Stimulated activated CD8-positive, alpha-beta memory T cell treated with anti-CD3 and anti-CD28 coated beads, Interleukin-7, amount 100 ng/mL, for 4 hours (primary cell): ENCODE data around the gene ZNF416.

Experiments
- DNase-seq, 2 donors: peaks; one replicate each; pipeline ENCODE4 v3.0.0-alpha.2; 2020; ENCODE audit warnings: low read depth in 2 of 2

Gene ZNF416

GRCh38 chr19:57578487-57579205 is at the start of gene ZNF416:
Gene ZNF416, minus strand, starts transcription at chr19:57578911. Its CDS starts 207 bp downstream, at chr19:57578704.
- DNase-seq, result peak; percentile 93 to 96

DNA sequence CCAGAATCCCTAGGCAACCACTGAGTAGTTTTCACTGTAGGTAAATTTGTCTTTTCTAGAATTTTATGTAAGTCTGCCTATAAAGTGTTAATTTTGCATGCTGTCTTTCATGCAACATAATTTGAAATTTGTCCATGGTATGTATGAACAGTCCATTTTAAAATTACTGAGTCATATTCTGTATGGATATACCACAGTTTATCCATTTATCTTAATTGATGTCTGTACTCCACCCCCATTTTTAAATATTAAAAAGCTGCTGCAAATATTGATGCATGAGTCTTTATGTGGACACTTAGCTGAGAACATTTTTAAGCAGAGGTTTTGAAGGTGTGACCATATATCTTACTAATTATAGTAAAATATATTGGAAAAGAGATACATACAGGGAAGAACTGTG is 44.4 kb upstream of the ZNF416 start:
- no peak for DNase-seq

DNA sequence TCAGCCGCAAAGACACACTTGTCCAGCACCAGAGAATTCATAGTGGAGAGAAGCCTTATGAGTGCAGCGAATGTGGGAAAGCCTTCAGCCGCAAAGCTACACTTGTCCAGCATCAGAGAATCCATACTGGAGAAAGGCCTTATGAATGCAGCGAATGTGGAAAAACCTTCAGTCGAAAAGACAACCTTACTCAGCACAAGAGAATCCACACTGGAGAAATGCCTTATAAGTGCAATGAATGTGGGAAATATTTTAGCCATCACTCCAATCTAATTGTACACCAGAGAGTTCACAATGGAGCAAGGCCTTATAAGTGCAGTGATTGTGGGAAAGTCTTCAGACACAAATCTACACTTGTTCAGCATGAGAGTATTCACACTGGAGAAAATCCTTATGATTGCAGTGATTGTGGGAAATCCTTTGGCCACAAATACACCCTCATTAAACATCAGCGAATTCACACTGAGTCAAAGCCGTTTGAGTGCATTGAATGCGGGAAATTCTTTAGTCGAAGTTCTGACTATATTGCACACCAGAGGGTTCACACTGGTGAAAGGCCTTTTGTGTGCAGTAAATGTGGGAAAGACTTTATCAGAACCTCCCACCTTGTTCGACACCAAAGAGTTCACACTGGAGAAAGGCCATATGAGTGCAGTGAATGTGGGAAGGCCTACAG is 42.1 kb upstream of the ZNF416 start:
- DNase-seq, result no peak

GRCh38 chr19:57615346-57615745 is 36.6 kb upstream of the ZNF416 start:
- no peak for DNase-seq

- peak; percentile 79 to 88 for DNase-seq
Observed at GRCh38 chr19:57613941-57614743, 35.4 kb upstream of the ZNF416 start, which contains the start of gene ZNF134. Gene ZNF134, plus strand, starts transcription at chr19:57614242. Its CDS starts 5,227 bp downstream, at chr19:57619469.

DNA sequence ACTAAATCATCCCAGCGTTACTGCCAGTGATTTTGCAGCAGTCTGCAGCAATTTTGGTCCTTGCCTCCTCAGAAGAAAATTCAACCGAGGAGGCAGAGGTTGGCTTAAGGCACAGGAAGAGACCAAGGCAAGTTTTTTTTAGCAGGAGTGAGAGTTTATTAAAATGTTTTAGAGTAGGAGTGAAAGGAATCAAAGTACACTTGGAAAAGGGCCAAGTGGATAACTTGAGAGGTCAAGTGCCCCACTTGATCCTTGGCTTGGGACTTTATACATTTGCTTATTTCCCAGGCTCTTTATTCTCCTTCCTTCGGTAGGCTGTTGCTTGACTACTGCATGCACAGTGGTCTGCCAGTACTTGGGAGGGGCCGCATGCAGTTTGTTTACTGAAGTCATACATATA is 32.4 kb upstream of the ZNF416 start:
- DNase-seq, result no peak

DNA sequence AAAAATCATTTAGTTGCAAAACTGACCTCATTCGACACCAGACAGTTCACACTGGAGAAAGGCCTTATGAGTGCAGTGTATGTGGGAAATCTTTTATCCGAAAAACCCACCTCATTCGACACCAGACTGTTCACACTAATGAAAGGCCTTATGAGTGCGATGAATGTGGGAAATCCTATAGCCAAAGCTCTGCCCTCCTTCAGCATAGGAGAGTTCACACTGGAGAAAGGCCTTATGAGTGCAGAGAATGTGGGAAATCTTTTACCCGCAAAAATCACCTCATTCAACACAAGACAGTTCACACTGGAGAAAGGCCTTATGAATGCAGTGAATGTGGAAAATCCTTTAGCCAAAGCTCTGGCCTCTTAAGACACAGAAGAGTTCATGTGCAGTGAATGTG is 28.2 kb upstream of the ZNF416 start:
- DNase-seq, result no peak

GRCh38 chr19:57599761-57600383 is 21.2 kb upstream of the ZNF416 start, which contains the start of gene ZNF530:
Gene ZNF530, plus strand, starts transcription at chr19:57599885. Its CDS starts 4,461 bp downstream, at chr19:57604346.
- peak; percentile 75 to 79 for DNase-seq

GRCh38 chr19:57599377-57599760 is 20.7 kb upstream of the ZNF416 start:
- no peak for DNase-seq

GRCh38 chr19:57587529-57587928 is 8.8 kb upstream of the ZNF416 start:
- DNase-seq, result no peak

- DNase-seq, result peak; percentile 79 to 81
Observed at GRCh38 chr19:57583521-57584416, 5.1 kb upstream of the ZNF416 start, which contains the start of gene ZIK1. Gene ZIK1, plus strand, starts transcription at chr19:57584145. Its CDS starts 212 bp downstream, at chr19:57584357.

GRCh38 chr19:57583104-57583520 is 4.4 kb upstream of the ZNF416 start:
- no peak for DNase-seq

DNA sequence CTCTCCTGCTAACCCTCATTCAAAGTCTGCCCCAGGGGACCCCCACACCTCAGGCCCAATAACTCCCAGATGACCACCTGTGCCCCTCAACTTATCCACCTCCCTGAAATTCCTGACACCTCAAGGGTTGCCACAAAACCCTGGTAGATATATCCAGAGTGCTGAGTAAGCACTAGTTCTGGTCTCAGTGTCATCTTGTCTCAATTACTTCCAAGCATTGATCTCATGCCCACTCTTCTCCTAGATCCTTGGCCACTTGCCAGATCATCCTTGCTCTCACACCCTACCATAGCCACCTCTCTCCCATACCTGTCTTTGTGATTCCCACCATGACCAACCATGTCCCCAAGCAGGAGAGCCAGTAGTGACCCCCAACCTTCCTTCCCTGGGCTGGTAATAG is 2.0 kb downstream of the ZNF416 start:
- no peak for DNase-seq

DNA sequence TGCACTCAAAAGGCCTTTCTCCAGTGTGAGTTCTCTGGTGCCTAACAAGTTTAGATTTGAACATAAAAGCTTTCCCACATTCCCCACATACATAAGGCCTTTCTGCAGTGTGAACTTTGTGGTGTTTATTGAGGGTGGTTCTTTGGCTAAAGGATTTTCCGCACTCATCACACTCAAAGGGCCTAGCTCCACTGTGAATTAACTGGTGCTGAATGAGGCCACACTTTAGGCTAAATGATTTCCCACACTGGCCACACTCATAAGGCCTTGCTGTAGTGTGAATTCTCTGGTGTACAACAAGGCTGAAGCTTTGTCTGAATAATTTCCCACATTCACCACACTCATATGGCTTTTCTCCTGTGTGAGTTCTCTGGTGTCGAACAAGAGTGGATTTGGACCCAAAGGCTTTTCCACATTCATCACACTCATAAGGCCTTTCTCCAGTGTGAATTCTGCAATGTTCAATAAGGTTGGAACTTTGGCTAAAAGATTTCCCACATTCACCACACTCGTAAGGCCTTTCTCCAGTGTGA is 6.2 kb downstream of the ZNF416 start:
- DNase-seq, result no peak

GRCh38 chr19:57570707-57571106 is 8.0 kb downstream of the ZNF416 start:
- DNase-seq, result no peak

GRCh38 chr19:57566396-57567265 is 12.1 kb downstream of the ZNF416 start:
- no peak for DNase-seq

- DNase-seq, result no peak
Observed at GRCh38 chr19:57563547-57563946, 15.2 kb downstream of the ZNF416 start.

DNA sequence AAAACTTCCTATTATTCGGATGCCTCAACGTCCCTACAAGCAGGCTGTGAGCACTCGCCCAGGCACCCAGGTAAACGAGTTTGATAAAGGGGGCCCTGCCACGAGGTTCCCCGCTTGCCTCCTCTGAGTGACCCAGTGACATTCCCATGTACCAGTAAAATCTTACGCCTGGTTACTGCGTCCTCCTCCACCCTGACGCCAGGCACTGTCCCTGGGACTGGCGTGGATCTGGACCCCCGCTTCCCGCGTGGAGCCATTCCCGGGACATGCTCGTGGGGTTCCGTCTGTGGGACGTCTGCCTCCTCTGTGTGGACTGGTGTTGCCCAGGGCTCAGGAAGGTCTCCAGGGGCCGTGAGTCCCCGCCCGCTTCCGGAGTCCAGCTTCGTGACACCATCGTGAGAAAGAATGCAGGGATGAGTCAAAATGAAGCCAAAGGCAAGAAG is 18.6 kb downstream of the ZNF416 start:
- DNase-seq, result no peak

- DNase-seq, result peak; percentile 80 to 83
Observed at GRCh38 chr19:57559404-57560025, 19.2 kb downstream of the ZNF416 start, which contains the start of gene ZNF550. Gene ZNF550, minus strand, starts transcription at chr19:57559863. Its CDS starts 181 bp downstream, at chr19:57559682.
